Testis (tissue), 2 donors: Measurements from ENCODE around the gene BRAF.

Source experiments
- POLR2A ChIP-seq: fragments of 450-650 bp; IDR thresholded peaks from one replicate; pipeline ENCODE4 v1.6.1; 2017; ENCODE audit warnings: antibody characterized with exemption, mild to moderate bottlenecking, moderate library complexity
- TF ChIP-seq, protein P1 (sequence below), 3 experiments: fragments of 450-650 bp in 2 of 3; fragments of 200-600 bp in 1 of 3; sonication (generic) in 1 of 3; IDR thresholded peaks; one replicate each; pipeline ENCODE4 v1.5.1; 2016 to 2019; ENCODE audit warnings: antibody characterized with exemption in 3 of 3, mild to moderate bottlenecking in 2 of 3, moderate library complexity in 1 of 3

DNA sequence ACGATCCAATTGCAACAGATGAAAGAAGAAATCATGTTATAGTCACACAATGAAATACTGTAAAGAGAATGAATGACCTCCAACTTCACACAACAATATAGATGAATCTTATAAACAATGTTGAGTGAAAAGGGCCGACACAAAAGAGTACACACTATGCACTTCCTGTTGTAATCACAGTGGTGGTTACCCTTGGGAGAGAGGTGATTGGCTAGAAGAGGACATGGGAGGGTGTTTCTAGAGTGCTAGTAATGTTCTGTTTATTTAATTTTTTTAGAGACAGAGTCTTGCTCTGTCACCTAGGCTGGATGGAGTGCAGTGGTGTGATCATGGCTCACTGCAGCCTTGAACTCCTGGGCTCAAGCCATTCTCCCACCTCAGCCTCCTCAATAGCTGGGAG is 145.8 kb downstream of the BRAF start:
- TF ChIP-seq, protein P1, sequence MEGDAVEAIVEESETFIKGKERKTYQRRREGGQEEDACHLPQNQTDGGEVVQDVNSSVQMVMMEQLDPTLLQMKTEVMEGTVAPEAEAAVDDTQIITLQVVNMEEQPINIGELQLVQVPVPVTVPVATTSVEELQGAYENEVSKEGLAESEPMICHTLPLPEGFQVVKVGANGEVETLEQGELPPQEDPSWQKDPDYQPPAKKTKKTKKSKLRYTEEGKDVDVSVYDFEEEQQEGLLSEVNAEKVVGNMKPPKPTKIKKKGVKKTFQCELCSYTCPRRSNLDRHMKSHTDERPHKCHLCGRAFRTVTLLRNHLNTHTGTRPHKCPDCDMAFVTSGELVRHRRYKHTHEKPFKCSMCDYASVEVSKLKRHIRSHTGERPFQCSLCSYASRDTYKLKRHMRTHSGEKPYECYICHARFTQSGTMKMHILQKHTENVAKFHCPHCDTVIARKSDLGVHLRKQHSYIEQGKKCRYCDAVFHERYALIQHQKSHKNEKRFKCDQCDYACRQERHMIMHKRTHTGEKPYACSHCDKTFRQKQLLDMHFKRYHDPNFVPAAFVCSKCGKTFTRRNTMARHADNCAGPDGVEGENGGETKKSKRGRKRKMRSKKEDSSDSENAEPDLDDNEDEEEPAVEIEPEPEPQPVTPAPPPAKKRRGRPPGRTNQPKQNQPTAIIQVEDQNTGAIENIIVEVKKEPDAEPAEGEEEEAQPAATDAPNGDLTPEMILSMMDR (IDR thresholded peaks at IDR 0.05): no peak
- TF ChIP-seq POLR2A: no peak
